Thyroid gland (tissue), 4 donors: Measurements from ENCODE around the gene SPATA9.

Experiments used
- CTCF ChIP-seq, 6 experiments: fragments of 200-600 bp in 3 of 6; fragments of 450-650 bp in 3 of 6; sonication (generic) in 3 of 6; IDR thresholded peaks; one replicate each; pipeline ENCODE4 v1.5.1; 2016 to 2019; ENCODE audit warnings: antibody characterized with exemption in 6 of 6, mild to moderate bottlenecking in 2 of 6, inconsistent platforms in 1 of 6, moderate library complexity in 1 of 6
- POLR2A ChIP-seq, 2 donors: fragments of 450-650 bp; IDR thresholded peaks; one replicate each; pipeline ENCODE4 v1.6.1; 2017; ENCODE audit warnings: antibody characterized with exemption in 2 of 2, mild to moderate bottlenecking in 2 of 2, moderate library complexity in 1 of 2

- TF ChIP-seq CTCF (IDR thresholded peaks at IDR 0.05): no peak
- no peak for TF ChIP-seq POLR2A (IDR thresholded peaks at IDR 0.05)
Measured at GRCh38 chr5:95613514-95613913, 69.3 kb downstream of the SPATA9 start.
